ENCODE measurements around the gene SLCO4A1.

DNA sequence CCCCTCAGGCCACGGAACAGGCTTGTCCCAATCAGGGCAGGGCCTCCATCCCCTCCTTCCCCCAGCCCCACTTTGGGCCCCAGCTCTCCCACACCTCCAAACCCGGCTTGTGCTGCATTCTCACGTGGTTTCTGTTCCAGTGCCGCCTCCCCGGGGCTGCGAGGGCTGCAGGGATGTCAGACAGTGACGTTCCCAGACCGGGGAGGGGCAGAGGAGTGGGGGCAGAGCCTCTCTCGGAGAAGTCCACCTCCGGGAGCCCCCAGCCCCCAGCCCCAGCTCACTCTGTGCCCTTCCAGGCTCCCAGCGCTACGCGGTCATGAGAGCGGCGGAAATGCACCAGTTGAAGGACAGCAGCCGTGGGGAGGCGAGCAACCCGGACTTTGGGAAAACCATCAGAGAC, 18.5 kb downstream of the SLCO4A1 start:
- TF ChIP-seq, protein P1, sequence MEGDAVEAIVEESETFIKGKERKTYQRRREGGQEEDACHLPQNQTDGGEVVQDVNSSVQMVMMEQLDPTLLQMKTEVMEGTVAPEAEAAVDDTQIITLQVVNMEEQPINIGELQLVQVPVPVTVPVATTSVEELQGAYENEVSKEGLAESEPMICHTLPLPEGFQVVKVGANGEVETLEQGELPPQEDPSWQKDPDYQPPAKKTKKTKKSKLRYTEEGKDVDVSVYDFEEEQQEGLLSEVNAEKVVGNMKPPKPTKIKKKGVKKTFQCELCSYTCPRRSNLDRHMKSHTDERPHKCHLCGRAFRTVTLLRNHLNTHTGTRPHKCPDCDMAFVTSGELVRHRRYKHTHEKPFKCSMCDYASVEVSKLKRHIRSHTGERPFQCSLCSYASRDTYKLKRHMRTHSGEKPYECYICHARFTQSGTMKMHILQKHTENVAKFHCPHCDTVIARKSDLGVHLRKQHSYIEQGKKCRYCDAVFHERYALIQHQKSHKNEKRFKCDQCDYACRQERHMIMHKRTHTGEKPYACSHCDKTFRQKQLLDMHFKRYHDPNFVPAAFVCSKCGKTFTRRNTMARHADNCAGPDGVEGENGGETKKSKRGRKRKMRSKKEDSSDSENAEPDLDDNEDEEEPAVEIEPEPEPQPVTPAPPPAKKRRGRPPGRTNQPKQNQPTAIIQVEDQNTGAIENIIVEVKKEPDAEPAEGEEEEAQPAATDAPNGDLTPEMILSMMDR (IDR thresholded peaks at IDR 0.05) = no peak
- TF ChIP-seq POLR2A (IDR thresholded peaks at IDR 0.05) = no peak
